Measurements from ENCODE around the gene CHCHD4.

The CHCHD4 gene

DNA sequence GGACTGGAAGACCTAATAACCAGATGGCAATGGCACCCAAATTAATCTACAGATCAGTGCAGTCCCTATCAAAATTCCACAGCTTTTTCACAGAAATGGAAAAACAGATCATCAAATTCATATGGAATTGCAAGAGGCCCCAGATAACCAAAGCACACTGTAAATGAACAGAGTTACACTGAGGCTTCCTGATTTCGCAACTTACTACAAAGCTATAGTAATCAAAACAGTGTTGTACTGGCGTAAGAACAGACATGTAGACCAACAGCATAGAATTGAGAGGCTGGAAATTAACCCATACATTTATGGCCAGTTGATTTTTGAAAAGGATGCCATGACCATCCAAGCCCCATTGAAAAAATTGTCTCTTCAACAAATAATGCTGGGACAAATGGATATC, 37.5 kb upstream of the CHCHD4 start:
- DNase-seq (ENCODE audit: extremely low spot score), result no peak
- CTCF ChIA-PET, result interaction anchor here (1.0 to 1.3 kb wide), 3 partner anchors 9 to 42 kb away, joined by 3 to 4 read pairs (median 4); no protein-coding TSS in a partner anchor
- POLR2A ChIA-PET, result no interaction called here
- TF ChIP-seq, protein P1, sequence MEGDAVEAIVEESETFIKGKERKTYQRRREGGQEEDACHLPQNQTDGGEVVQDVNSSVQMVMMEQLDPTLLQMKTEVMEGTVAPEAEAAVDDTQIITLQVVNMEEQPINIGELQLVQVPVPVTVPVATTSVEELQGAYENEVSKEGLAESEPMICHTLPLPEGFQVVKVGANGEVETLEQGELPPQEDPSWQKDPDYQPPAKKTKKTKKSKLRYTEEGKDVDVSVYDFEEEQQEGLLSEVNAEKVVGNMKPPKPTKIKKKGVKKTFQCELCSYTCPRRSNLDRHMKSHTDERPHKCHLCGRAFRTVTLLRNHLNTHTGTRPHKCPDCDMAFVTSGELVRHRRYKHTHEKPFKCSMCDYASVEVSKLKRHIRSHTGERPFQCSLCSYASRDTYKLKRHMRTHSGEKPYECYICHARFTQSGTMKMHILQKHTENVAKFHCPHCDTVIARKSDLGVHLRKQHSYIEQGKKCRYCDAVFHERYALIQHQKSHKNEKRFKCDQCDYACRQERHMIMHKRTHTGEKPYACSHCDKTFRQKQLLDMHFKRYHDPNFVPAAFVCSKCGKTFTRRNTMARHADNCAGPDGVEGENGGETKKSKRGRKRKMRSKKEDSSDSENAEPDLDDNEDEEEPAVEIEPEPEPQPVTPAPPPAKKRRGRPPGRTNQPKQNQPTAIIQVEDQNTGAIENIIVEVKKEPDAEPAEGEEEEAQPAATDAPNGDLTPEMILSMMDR (IDR thresholded peaks at IDR 0.05; ENCODE audit: control extremely low read depth, extremely low read depth, low read depth, missing control alignments), result no peak

DNA sequence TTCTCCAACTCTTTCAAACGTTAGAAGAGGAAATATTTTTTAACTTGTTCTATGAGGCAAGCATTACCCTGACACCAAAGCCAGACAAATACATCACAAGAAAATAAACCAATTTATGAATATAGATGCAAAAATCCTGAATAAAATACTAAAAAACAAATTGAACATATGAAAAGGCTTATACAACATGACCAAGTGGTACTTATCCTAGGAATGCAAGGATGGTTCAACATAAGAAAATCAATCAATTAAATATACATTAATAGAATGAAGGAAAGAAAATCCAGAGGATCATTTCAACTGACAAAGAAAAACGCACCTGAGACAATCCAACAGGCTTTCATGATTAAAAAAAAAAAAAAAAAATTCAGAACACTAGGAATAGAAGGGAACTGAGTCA, 36.6 kb upstream of the CHCHD4 start:
- no peak for DNase-seq (ENCODE audit: extremely low spot score)
- POLR2A ChIA-PET, result no interaction called here
- CTCF ChIA-PET, result interaction anchor here (1.0 to 1.3 kb wide), 2 partner anchors 8 to 43 kb away, joined by 3 to 4 read pairs; no protein-coding TSS in a partner anchor
- TF ChIP-seq, protein P1 (IDR thresholded peaks at IDR 0.05; ENCODE audit: control extremely low read depth, extremely low read depth, low read depth, missing control alignments), result no peak

DNA sequence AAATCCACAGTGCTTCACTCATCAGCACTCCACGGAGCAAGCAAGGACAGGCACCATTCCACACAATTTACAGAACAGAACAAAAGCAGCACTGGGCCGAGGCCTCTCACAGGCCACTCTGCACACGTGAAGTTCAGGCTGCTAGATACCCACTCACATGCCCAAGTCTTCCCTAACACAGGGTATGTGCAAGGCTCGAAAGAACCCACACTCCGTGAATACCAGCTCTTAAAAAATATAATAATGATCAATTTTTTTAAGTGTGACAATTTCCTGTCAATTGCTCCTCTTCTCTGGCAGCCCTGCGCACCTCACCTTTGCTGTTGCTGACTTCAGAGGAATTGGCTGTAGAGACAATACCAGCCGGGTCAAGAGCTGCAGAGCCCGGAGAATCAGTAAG, 34.8 kb upstream of the CHCHD4 start:
- ChIA-PET POLR2A (no interaction called here), CTCF (interaction anchor here (0.8 to 1.6 kb wide), 4 partner anchors 11 to 18 kb away, joined by 3 to 4 read pairs (median 4); no protein-coding TSS in a partner anchor)
- DNase-seq (ENCODE audit: extremely low spot score), result no peak
- TF ChIP-seq, protein P1 (IDR thresholded peaks at IDR 0.05; ENCODE audit: control extremely low read depth, extremely low read depth, low read depth, missing control alignments), result no peak

DNA sequence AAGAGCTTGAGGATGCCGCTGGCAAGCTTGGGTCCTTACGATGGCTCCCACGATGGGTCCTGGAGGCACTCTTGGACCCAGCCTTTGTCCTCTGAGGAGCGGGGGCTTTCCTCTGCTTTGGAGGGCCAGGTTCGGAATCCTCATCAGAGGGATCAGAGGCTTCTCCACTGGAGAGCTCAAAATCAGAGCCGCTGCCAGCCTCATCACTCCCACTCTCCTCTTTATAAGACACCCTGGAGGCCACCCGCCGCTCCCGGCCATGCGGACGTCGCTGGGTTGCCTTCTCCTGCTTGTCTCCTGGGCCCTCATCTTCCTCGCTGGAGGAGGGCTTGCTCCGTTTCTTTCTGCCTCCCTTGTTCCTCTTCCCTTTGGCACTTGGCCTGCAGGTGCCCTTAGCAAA, 33.7 kb upstream of the CHCHD4 start:
- TF ChIP-seq, protein P1 (IDR thresholded peaks at IDR 0.05; ENCODE audit: control extremely low read depth, extremely low read depth, low read depth, missing control alignments), result no peak
- CTCF ChIA-PET, result interaction anchor here (1.6 kb wide), 2 partner anchors 15 to 17 kb away, joined by 3 to 4 read pairs; no protein-coding TSS in a partner anchor
- POLR2A ChIA-PET, result interaction anchor here (0.6 kb wide), 1 partner anchor 701 kb away, joined by 9 read pairs; no protein-coding TSS in a partner anchor
- DNase-seq (ENCODE audit: extremely low spot score), result no peak

DNA sequence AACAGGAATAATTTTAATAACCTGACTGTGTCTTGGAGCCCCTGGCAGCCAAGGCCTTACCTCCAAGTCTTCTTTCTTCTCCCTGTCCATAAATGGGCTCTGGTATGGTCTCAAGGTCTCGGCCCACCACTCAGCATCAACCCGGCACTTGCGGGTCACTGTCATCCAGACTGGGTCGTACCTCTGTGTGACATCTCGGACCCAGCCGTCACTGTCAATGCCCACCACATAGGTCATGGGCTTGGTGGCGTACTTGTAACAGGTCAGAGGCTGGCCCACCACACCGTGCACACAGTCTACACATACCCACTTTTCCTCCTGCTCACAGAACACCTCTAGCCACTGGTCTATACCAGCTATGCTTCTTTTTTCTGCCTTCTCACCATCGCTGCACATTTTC, 33.3 kb upstream of the CHCHD4 start:
- DNase-seq (ENCODE audit: extremely low spot score), result no peak
- TF ChIP-seq, protein P1 (IDR thresholded peaks at IDR 0.05; ENCODE audit: control extremely low read depth, extremely low read depth, low read depth, missing control alignments), result no peak
- POLR2A ChIA-PET, result no interaction called here
- CTCF ChIA-PET, result interaction anchor here (1.6 kb wide), 2 partner anchors 15 to 17 kb away, joined by 3 to 4 read pairs; no protein-coding TSS in a partner anchor

DNA sequence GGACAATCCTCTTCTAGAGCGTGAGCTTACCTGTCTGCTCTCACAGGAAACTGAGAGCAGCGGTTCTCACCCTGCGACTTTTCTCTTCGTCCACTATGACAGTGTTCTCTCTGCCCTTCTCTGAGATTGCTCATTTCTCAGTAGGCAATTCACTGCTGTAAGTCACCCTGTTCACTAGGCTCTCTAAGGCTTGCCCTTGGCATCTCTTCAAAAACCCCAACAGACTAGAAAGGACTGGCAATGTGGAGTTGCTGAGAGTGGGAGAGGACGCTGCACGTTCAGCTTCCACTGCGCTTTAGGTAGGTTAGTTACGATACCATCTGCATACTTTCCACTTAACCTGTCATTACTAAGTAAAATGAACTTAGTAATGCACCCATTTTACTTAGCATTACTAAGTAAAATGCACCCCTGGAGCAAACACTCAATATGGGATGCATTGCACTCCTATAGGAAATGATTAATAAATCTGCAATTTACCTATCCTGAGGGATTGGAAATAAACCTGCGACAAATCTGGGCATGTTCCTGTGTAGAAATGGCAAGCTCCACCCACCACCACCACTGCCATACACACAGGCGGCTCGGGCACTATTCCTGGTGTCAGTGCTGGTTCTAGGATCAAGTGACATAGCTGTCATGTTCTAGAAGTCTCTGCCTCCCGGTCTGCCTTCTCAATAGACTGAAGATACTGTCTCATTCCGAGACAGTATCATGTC, 32.3 kb upstream of the CHCHD4 start:
- DNase-seq (ENCODE audit: extremely low spot score), result no peak
- POLR2A ChIA-PET, result interaction anchor here (0.5 kb wide), 1 partner anchor 677 kb away, joined by 3 read pairs; the partner anchor contains the start of gene HDAC11
- CTCF ChIA-PET, result interaction anchor here (1.6 kb wide), 1 partner anchor 14 kb away, joined by 3 read pairs; no protein-coding TSS in a partner anchor
- TF ChIP-seq, protein P1 (IDR thresholded peaks at IDR 0.05; ENCODE audit: control extremely low read depth, extremely low read depth, low read depth, missing control alignments), result no peak
